Gastroesophageal sphincter (tissue), 4 donors: ENCODE results near the gene B3GALT4. TPM values are rescaled to one million over a fixed set of nuclear protein-coding genes. Genes with fewer than 3 reads are reported as not detected.
"Not testable (repeated sequence)": the region's sequence is repeated elsewhere in the genome, so short reads cannot be mapped to it uniquely, and the experiment has no call there.

Experiments
- ATAC-seq: fragments of 150-250 bp; one replicate; pipeline ENCODE4 v1.9.1; 2016; ENCODE audit warnings: mild to moderate bottlenecking, moderate library complexity
- H3K27ac ChIP-seq, 4 donors: fragments of 200-600 bp; sonication (generic) in 3 of 4; 1 replicate in 3 of 4; 2 replicates in 1 of 4; pipeline ENCODE4 v1.5.1; 2016 to 2019
- H3K27me3 ChIP-seq: fragments of 200-600 bp; sonication (generic); one replicate; pipeline ENCODE4 v1.5.1; 2019
- H3K36me3 ChIP-seq, 2 donors: fragments of 200-600 bp; sonication (generic); one replicate each; pipeline ENCODE4 v1.5.1; 2019; ENCODE audit warnings: control low read depth in 1 of 2
- H3K4me1 ChIP-seq, 3 donors: fragments of 200-600 bp; sonication (generic); 1 replicate in 2 of 3; 2 replicates in 1 of 3; pipeline ENCODE4 v1.5.1; 2016 to 2019; ENCODE audit warnings: control low read depth in 2 of 3
- H3K4me3 ChIP-seq, 2 donors: fragments of 200-600 bp; sonication (generic); one replicate each; pipeline ENCODE4 v1.5.1; 2019; ENCODE audit warnings: mild to moderate bottlenecking in 1 of 2, moderate library complexity in 1 of 2
- H3K9me3 ChIP-seq, 3 donors: fragments of 200-600 bp; sonication (generic); one replicate each; pipeline ENCODE4 v1.5.1; 2017 to 2019; ENCODE audit warnings: control low read depth in 2 of 3
- CTCF ChIP-seq, 4 experiments: fragments of 200-600 bp in 2 of 4; fragments of 450-650 bp in 2 of 4; sonication (generic) in 1 of 4; IDR thresholded peaks; one replicate each; pipeline ENCODE4 v1.5.1; 2017 to 2019; ENCODE audit warnings: antibody characterized with exemption in 4 of 4, mild to moderate bottlenecking in 2 of 4, moderate library complexity in 2 of 4
- EP300 ChIP-seq: sonication (generic); formaldehyde crosslinking; IDR thresholded peaks from one replicate; pipeline ENCODE4 v1.6.1; 2017; ENCODE audit warnings: antibody characterized with exemption, mild to moderate bottlenecking
- POLR2A ChIP-seq, 2 donors: fragments of 450-650 bp; IDR thresholded peaks; one replicate each; pipeline ENCODE4 v1.6.1; 2017; ENCODE audit warnings: antibody characterized with exemption in 2 of 2, mild to moderate bottlenecking in 2 of 2, moderate library complexity in 1 of 2
- POLR2AphosphoS5 ChIP-seq: sonication (generic); formaldehyde crosslinking; IDR thresholded peaks from one replicate; pipeline ENCODE4 v1.6.1; 2017; ENCODE audit warnings: antibody characterized with exemption
- WGBS, 2 donors: methylation state at CpG; one replicate each; pipeline ENCODE4 v1.1.5; 2018; ENCODE audit warnings: low coverage in 1 of 2; 5-methylcytosine and 5-hydroxymethylcytosine counted together
- total RNA-seq, 4 donors: library from RNA; depleted of rRNA; stranded (reverse); fragments of >200 nt; gene quantifications; one replicate each; pipeline ENCODE4 v1.1.0, GENCODE V29; 2016

Gene B3GALT4
- total RNA-seq, 4 donors from 2014 or later = 12.2 to 23.8 (median 17.3) TPM

GRCh38 chr6:33279971-33280511, 3.1 kb downstream of the B3GALT4 start:
- no CpG with 5 or more reads among the region's 5 CpGs for WGBS, 2 donors
- no peak overlapping the region for H3K4me3 ChIP-seq
- H3K9me3 ChIP-seq = no peaks in the 10 kb centered on the region

GRCh38 chr6:33280539-33280938, 3.6 kb downstream of the B3GALT4 start:
- Histone ChIP-seq H3K27me3 (no peaks in the 10 kb centered on the region), H3K27ac (peak overlapping the region in 2 of 4 donors; percentile 12 to 17), H3K9me3 (no peaks in the 10 kb centered on the region), H3K4me1 (peaks cover 0 to 41% (median 20%) of the 10 kb centered on the region in 3 donors), H3K36me3 (peaks cover 0 to 80% of the 10 kb centered on the region in 2 donors), H3K4me3 (no peak overlapping the region)
- no peak for ATAC-seq
- TF ChIP-seq EP300 = no peak
- TF ChIP-seq POLR2A (IDR thresholded peaks at IDR 0.05) = no peak
- no peak for TF ChIP-seq POLR2AphosphoS5
- no peak for TF ChIP-seq CTCF (IDR thresholded peaks at IDR 0.05)
- no CpG with 5 or more reads among the region's 6 CpGs for WGBS, 2 donors

More at GRCh38 chr6:33279971-33280511, 3.1 kb downstream of the B3GALT4 start:
- Histone ChIP-seq H3K36me3 (peaks cover 0 to 80% of the 10 kb centered on the region in 2 donors), H3K27ac (peak overlapping the region in 2 of 4 donors; percentile 12 to 17), H3K27me3 (no peaks in the 10 kb centered on the region), H3K4me1 (peaks cover 0 to 46% (median 20%) of the 10 kb centered on the region in 3 donors)
- no peak for TF ChIP-seq POLR2AphosphoS5
- TF ChIP-seq POLR2A (IDR thresholded peaks at IDR 0.05) = no peak
- TF ChIP-seq EP300 = no peak
- TF ChIP-seq CTCF (IDR thresholded peaks at IDR 0.05) = peak in 3 of 4 experiments; percentile 38 to 50 (median 40)
- ATAC-seq = no peak

GRCh38 chr6:33285214-33285613, 8.3 kb downstream of the B3GALT4 start:
- not testable (repeated sequence) for H3K27me3 ChIP-seq, H3K27ac ChIP-seq, H3K9me3 ChIP-seq, ATAC-seq, H3K4me3 ChIP-seq
- Histone ChIP-seq H3K4me1 (peaks cover 3 to 24% (median 10%) of the 10 kb centered on the region in 3 donors), H3K36me3 (peaks cover 0 to 76% of the 10 kb centered on the region in 2 donors)
- WGBS, 2 donors = 83% methylated on average over 4 of the region's 4 CpGs; no CpG with 5 or more reads in 1 of the 2 donors

GRCh38 chr6:33286946-33287914, 10.3 kb downstream of the B3GALT4 start:
- TF ChIP-seq CTCF (IDR thresholded peaks at IDR 0.05) (no peak), POLR2AphosphoS5 (no peak), EP300 (no peak), POLR2A (IDR thresholded peaks at IDR 0.05) (no peak)
- H3K36me3 ChIP-seq = peaks cover 0 to 75% of the 10 kb centered on the region in 2 donors
- H3K27me3 ChIP-seq = no peaks in the 10 kb centered on the region
- H3K27ac ChIP-seq = no peak overlapping the region
- no peaks in the 10 kb centered on the region for H3K9me3 ChIP-seq
- WGBS, 2 donors = 87 to 89% methylated on average over 12 to 14 of the region's 22 CpGs
- ATAC-seq = no peak
- H3K4me3 ChIP-seq = peak overlapping the region in 1 of 2 donors; percentile 69
- peaks cover 3 to 35% (median 14%) of the 10 kb centered on the region in 3 donors for H3K4me1 ChIP-seq

GRCh38 chr6:33288141-33288920, 11.4 kb downstream of the B3GALT4 start:
- Histone ChIP-seq H3K36me3 (peaks cover 0 to 75% of the 10 kb centered on the region in 2 donors), H3K9me3 (no peaks in the 10 kb centered on the region), H3K27ac (peak overlapping the region; percentile 3 to 86 (median 82)), H3K4me1 (peaks cover 3 to 35% (median 14%) of the 10 kb centered on the region in 3 donors), H3K27me3 (no peaks in the 10 kb centered on the region), H3K4me3 (peak overlapping the region; percentile 64 to 69)
- ATAC-seq = peak; percentile 3
- TF ChIP-seq EP300 (no peak), POLR2AphosphoS5 (no peak), CTCF (IDR thresholded peaks at IDR 0.05) (no peak), POLR2A (IDR thresholded peaks at IDR 0.05) (no peak)
- WGBS, 2 donors = 34 to 35% methylated on average over 4 to 7 of the region's 21 CpGs
